Thymus (tissue), 11 donors: Measurements from ENCODE around the gene ATP10A. TPM values are rescaled to one million over a fixed set of nuclear protein-coding genes. Genes with fewer than 3 reads are reported as not detected.

Experiments used
- DNase-seq, 9 donors: peaks; one replicate each; pipeline ENCODE4 v3.0.0-alpha.2; 2013; ENCODE audit warnings: low spot score in 9 of 9, low read depth in 6 of 9, missing footprints in 1 of 9
- H3K27ac ChIP-seq, 2 donors: one replicate each; pipeline ENCODE4 v1.5.1; 2013; ENCODE audit warnings: control low read depth in 1 of 2, low read depth in 1 of 2, low read length in 1 of 2, mild to moderate bottlenecking in 1 of 2, moderate library complexity in 1 of 2
- H3K27me3 ChIP-seq, 2 donors: one replicate each; pipeline ENCODE4 v1.5.1; 2013; ENCODE audit warnings: low read length in 1 of 2; ENCODE audit not compliant: control insufficient read depth in 2 of 2, insufficient read depth in 1 of 2
- H3K36me3 ChIP-seq, 2 donors: one replicate each; pipeline ENCODE4 v1.5.1; 2013; ENCODE audit warnings: low read length in 1 of 2, mild to moderate bottlenecking in 1 of 2, moderate library complexity in 1 of 2; ENCODE audit not compliant: control insufficient read depth in 2 of 2, insufficient read depth in 2 of 2
- H3K4me1 ChIP-seq, 2 donors: one replicate each; pipeline ENCODE4 v1.5.1; 2013; ENCODE audit warnings: low read length in 2 of 2; ENCODE audit not compliant: control insufficient read depth in 2 of 2, insufficient read depth in 2 of 2
- H3K4me3 ChIP-seq, 2 donors: one replicate each; pipeline ENCODE4 v1.5.1; 2013; ENCODE audit warnings: low read length in 2 of 2, control low read depth in 1 of 2, mild to moderate bottlenecking in 1 of 2
- H3K9me3 ChIP-seq, 2 donors: one replicate each; pipeline ENCODE4 v1.5.1; 2013; ENCODE audit warnings: low read length in 1 of 2, mild to moderate bottlenecking in 1 of 2; ENCODE audit not compliant: control insufficient read depth in 2 of 2, insufficient read depth in 1 of 2
- WGBS: extraction: QIAGEN DNeasy Blood & Tissue Kit; methylation state at CpG from one replicate; pipeline ENCODE4 v1.1.7; 2013; 5-methylcytosine and 5-hydroxymethylcytosine counted together
- polyA plus RNA-seq: library from polyadenylated mRNA; stranded (reverse); fragments of 200-250 nt; gene quantifications from one replicate; pipeline ENCODE4 v1.2.3, GENCODE V29; 2013
- total RNA-seq: library from RNA; stranded (reverse); fragments of 120-200 nt; gene quantifications from one replicate; pipeline ENCODE4 v1.2.4, GENCODE V29; 2013
- donor health status: healthy.

ATP10A gene
- total and polyA plus RNA-seq, 2 donors = 2.4 to 2.6 TPM

DNA sequence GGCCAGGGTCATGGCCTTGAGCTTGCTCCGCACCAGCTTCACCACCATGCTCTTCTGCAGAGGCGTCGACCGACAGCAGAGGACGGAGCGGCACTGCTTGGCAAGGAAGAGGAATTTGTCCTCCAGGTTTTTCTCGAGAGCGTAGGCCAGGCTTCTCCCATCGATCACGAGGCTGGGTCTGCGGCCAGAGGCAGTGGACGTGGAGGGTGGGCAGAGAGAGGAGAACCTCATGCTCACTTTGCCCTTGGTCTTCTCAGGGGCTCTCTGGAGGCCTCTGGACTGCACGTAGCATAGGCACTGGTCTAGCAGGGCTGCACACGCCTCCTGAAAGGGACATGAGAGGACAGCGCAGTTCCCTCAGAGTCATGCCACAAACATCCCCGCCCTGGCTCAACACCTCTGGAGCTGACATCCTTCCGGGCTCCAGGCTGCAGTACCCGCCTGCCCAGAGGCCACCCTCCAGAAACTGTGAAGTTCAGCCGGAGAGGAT is 168.3 kb downstream of the ATP10A start:
- Histone ChIP-seq H3K27me3 (no peaks in the 10 kb centered on the region), H3K27ac (no peak overlapping the region), H3K4me1 (no peaks in the 10 kb centered on the region), H3K36me3 (no peaks in the 10 kb centered on the region), H3K9me3 (no peaks in the 10 kb centered on the region), H3K4me3 (no peak overlapping the region)
- 97% methylated on average over 19 of the region's 19 CpGs for WGBS
- no peak for DNase-seq

- Histone ChIP-seq H3K36me3 (no peaks in the 10 kb centered on the region), H3K27me3 (no peaks in the 10 kb centered on the region), H3K27ac (no peak overlapping the region), H3K9me3 (no peaks in the 10 kb centered on the region), H3K4me1 (no peaks in the 10 kb centered on the region), H3K4me3 (no peak overlapping the region)
- DNase-seq = no peak
- WGBS = 97% methylated on average over 4 of the region's 4 CpGs
Measured at GRCh38 chr15:25694239-25694584, 168.9 kb downstream of the ATP10A start.

DNA sequence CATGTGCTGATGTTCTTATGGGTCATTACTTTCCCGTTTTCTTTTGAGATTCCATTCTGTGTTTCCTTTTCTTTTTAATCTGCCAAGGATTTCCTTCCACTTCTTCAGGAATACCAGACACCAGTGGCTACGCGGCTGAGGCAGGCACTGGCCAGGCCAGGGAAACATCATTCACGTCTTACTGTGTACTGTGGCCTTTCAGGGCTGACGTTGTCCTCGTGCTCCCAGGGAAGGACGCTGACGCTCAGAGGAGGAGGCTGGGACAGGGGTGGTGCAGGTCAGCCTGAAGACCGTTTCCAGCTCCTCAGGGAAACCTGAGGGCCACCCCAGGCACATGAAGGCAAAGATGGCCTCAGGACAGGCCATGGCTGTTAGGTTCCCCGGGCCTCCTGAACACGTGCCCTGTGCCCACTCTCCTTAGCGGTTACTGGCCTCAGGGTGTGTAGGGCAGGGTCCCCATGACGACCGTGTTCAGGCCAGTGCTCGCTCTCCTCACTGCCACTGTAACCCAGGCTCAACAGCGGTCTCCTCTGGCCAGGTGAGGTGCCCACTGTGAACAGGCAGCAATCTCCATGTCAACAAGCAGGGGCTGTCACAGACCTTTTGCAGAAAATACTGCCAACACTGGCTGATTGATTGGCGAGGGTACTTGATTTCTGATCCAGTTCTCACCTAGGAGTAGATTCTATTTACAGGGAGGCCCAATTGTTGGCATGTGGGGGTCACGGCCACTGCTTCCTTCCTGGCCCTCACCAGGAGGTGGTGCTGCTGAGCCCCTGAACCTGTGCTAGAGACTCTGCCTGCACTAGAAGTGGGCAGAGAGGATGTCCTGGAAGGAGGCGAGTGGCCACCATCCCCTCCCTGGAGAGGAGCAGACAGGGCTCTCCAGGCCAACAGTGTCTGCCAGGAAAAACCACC is 169.5 kb downstream of the ATP10A start:
- Histone ChIP-seq H3K4me3 (no peak overlapping the region), H3K9me3 (no peaks in the 10 kb centered on the region), H3K27ac (no peak overlapping the region), H3K4me1 (no peaks in the 10 kb centered on the region), H3K27me3 (no peaks in the 10 kb centered on the region), H3K36me3 (no peaks in the 10 kb centered on the region)
- 92% methylated on average over 19 of the region's 19 CpGs for WGBS
- peak in 3 of 9 donors; percentile 11 to 30 (median 21) for DNase-seq

GRCh38 chr15:25691544-25692430 is 171.3 kb downstream of the ATP10A start:
- H3K4me1 ChIP-seq = no peaks in the 10 kb centered on the region
- H3K9me3 ChIP-seq = no peaks in the 10 kb centered on the region
- no peak overlapping the region for H3K27ac ChIP-seq
- H3K27me3 ChIP-seq = no peaks in the 10 kb centered on the region
- 94% methylated on average over 13 of the region's 13 CpGs for WGBS
- DNase-seq = no peak
- no peak overlapping the region for H3K4me3 ChIP-seq
- no peaks in the 10 kb centered on the region for H3K36me3 ChIP-seq

DNA sequence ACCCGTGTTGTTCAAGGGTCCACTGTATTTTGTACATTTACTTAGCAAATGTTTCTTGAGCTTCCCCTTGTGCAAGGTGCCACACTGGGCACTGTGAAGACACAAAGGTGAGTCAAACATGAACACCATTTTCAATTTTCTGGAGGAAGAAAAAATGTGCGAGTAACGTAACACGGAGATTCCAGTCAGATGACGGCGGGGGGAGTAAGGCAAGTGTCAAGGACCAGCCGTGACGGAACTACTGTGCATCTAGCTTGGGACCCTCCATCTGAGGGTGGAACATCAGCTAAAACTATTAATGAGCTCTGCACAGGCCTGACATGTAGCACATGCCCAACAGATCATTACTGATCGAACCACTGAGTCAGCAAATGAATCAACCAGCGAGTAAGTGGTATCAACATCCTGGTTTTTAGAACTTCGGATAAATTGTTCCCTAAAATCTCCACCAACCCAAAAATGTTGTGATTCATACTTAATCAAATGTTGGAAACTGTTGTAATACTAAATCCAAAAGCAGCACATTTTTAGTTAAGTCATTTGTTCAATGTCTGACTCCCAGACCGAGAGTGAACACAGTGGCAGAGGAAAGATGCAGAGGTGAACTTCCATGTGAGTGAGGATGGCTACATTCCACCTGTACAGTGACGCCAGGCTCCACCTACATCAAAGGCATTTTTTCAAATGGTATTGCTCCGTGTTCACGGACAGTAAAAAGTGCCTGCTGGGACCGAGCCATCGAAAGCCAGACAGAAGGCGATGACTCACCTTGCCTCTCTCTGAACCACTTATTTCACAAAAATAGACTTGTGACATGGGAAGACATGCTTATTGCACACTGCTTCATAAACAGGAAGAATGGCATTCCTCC is 172.2 kb downstream of the ATP10A start:
- H3K27ac ChIP-seq = no peak overlapping the region
- H3K4me3 ChIP-seq = no peak overlapping the region
- H3K27me3 ChIP-seq = no peaks in the 10 kb centered on the region
- 89% methylated on average over 18 of the region's 18 CpGs for WGBS
- H3K36me3 ChIP-seq = no peaks in the 10 kb centered on the region
- no peak for DNase-seq
- H3K4me1 ChIP-seq = no peaks in the 10 kb centered on the region
- no peaks in the 10 kb centered on the region for H3K9me3 ChIP-seq

GRCh38 chr15:25689592-25689991 is 173.5 kb downstream of the ATP10A start:
- H3K9me3 ChIP-seq = no peaks in the 10 kb centered on the region
- H3K27me3 ChIP-seq = no peaks in the 10 kb centered on the region
- WGBS = 92% methylated on average over 4 of the region's 4 CpGs
- no peak for DNase-seq
- no peaks in the 10 kb centered on the region for H3K4me1 ChIP-seq
- no peaks in the 10 kb centered on the region for H3K36me3 ChIP-seq
- no peak overlapping the region for H3K4me3 ChIP-seq
- no peak overlapping the region for H3K27ac ChIP-seq

DNA sequence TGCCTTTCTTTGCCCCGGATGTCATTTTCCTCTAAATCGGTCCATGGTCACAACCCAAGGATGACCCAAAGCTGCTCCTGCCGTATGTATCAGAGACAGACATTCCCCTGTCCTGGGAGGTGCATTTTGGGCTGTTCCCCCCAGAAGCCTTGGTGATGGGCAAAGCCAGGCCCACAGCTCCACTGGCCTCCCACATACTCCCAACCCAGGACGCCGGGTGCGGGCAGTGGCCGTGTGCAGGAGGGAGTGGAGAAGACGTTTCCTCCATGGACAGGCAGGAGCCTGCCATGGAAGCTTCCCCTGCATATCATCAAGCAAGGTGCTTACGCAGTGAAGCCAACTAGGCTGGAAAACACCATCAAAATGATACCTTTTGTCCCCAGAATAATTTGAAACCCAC is 175.0 kb downstream of the ATP10A start:
- WGBS = 89% methylated on average over 9 of the region's 9 CpGs
- no peaks in the 10 kb centered on the region for H3K36me3 ChIP-seq
- H3K4me3 ChIP-seq = no peak overlapping the region
- no peaks in the 10 kb centered on the region for H3K4me1 ChIP-seq
- H3K27me3 ChIP-seq = no peaks in the 10 kb centered on the region
- no peak overlapping the region for H3K27ac ChIP-seq
- H3K9me3 ChIP-seq = no peaks in the 10 kb centered on the region
- no peak for DNase-seq

- H3K36me3 ChIP-seq = no peaks in the 10 kb centered on the region
- WGBS = 98% methylated on average over 15 of the region's 15 CpGs
- H3K4me3 ChIP-seq = no peak overlapping the region
- no peaks in the 10 kb centered on the region for H3K4me1 ChIP-seq
- no peak overlapping the region for H3K27ac ChIP-seq
- DNase-seq = no peak
- H3K9me3 ChIP-seq = no peaks in the 10 kb centered on the region
- H3K27me3 ChIP-seq = no peaks in the 10 kb centered on the region
Measured at GRCh38 chr15:25687689-25688088, 175.4 kb downstream of the ATP10A start.
